KMS-11 (cell line): ENCODE results near the gene HIF3A.

Experiments used
- H2AFZ ChIP-seq: fragments of 200-600 bp; sonication (generic); 2 replicates; pipeline ENCODE4 v1.6.1; 2016; ENCODE audit warnings: antibody characterized with exemption, mixed run types, low read depth
- H3K27ac ChIP-seq: fragments of 200-600 bp; sonication (generic); 2 replicates; pipeline ENCODE4 v1.6.1; 2016; ENCODE audit warnings: mild to moderate bottlenecking, mixed run types
- H3K27me3 ChIP-seq: fragments of 200-600 bp; sonication (generic); 2 replicates; pipeline ENCODE4 v1.6.1; 2017; ENCODE audit warnings: mild to moderate bottlenecking, low read depth, mixed run types, moderate library complexity; ENCODE audit not compliant: insufficient read depth
- H3K36me3 ChIP-seq: fragments of 200-600 bp; sonication (generic); 2 replicates; pipeline ENCODE4 v1.6.1; 2017; ENCODE audit warnings: mild to moderate bottlenecking, mixed run types; ENCODE audit not compliant: insufficient read depth
- H3K4me1 ChIP-seq: fragments of 200-600 bp; sonication (generic); 2 replicates; pipeline ENCODE4 v1.6.1; 2016; ENCODE audit warnings: mild to moderate bottlenecking, low read depth, mixed run types; ENCODE audit not compliant: poor library complexity, severe bottlenecking
- H3K4me2 ChIP-seq: fragments of 200-600 bp; sonication (generic); 2 replicates; pipeline ENCODE4 v1.7.0; 2016; ENCODE audit warnings: mild to moderate bottlenecking, mixed run types
- H3K4me3 ChIP-seq: fragments of 200-600 bp; sonication (generic); IDR thresholded peaks from 2 replicates; pipeline ENCODE4 v1.6.1; 2017; ENCODE audit warnings: low read depth, low read length, mixed read lengths; ENCODE audit not compliant: insufficient read depth
- H3K79me2 ChIP-seq: fragments of 200-600 bp; sonication (generic); 2 replicates; pipeline ENCODE4 v1.6.1; 2016; ENCODE audit warnings: low read depth, mixed run types; ENCODE audit not compliant: insufficient read depth
- H3K9ac ChIP-seq: fragments of 200-600 bp; sonication (generic); 2 replicates; pipeline ENCODE4 v1.6.1; 2016; ENCODE audit warnings: mild to moderate bottlenecking, mixed run types
- H4K20me1 ChIP-seq: fragments of 200-600 bp; sonication (generic); 2 replicates; pipeline ENCODE4 v1.6.1; 2016; ENCODE audit warnings: mild to moderate bottlenecking, mixed run types; ENCODE audit not compliant: insufficient read depth
- TF ChIP-seq, protein P1 (sequence below): fragments of 200-600 bp; sonication (generic); conservative IDR thresholded peaks from 2 replicates; pipeline ENCODE4 v1.6.1; 2017; ENCODE audit warnings: low read depth, mild to moderate bottlenecking, antibody characterized with exemption, low read length, moderate library complexity, mixed read lengths

The HIF3A gene

DNA sequence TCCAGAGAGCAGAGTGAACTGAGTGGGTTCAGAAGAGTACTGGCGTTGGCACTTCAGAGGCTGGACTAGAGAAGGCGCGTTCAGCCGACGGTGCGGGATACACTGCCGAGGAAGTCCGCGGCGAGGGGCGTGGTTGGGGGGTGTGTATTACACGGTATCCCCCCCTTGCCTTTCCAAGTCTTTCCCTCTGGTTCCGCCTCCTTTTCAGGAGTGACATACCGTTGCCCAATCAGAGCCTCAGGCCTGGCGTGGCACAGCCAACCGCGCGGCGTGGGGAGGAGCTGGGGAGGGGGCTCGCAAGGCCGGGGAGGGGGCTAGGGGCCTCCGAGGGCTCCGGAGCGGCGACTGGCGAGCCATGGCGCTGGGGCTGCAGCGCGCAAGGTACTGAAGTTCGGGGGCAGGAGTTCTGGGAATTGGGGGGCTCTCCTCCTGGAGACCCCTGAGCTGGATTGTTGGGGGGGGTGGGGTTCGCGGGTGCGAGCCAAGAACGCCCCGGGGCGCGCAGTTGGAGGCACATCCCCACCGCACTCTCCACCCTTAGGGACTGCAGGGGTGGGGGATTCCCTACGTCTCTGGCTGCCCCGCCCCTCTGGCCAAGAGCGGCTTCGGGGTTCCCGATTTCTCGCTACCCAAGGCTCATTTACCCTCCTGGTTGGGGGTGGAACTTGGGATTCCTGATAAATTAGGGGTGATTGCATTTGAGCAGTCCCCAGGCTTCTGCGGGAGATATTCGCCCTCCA lies at the start of gene HIF3A:
Gene HIF3A (plus strand): TSS at position 321 of the 740 bp plus-strand sequence. CDS start 35 bp downstream, at position 356.
- no peak within 1 kb of the TSS for H3K9ac ChIP-seq
- no peaks in the 10 kb centered on the region for H3K79me2 ChIP-seq
- TF ChIP-seq, protein P1, sequence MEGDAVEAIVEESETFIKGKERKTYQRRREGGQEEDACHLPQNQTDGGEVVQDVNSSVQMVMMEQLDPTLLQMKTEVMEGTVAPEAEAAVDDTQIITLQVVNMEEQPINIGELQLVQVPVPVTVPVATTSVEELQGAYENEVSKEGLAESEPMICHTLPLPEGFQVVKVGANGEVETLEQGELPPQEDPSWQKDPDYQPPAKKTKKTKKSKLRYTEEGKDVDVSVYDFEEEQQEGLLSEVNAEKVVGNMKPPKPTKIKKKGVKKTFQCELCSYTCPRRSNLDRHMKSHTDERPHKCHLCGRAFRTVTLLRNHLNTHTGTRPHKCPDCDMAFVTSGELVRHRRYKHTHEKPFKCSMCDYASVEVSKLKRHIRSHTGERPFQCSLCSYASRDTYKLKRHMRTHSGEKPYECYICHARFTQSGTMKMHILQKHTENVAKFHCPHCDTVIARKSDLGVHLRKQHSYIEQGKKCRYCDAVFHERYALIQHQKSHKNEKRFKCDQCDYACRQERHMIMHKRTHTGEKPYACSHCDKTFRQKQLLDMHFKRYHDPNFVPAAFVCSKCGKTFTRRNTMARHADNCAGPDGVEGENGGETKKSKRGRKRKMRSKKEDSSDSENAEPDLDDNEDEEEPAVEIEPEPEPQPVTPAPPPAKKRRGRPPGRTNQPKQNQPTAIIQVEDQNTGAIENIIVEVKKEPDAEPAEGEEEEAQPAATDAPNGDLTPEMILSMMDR = no peak
- no peak within 1 kb of the TSS for H3K27ac ChIP-seq
- H4K20me1 ChIP-seq = no peaks in the 10 kb centered on the region
- H2AFZ ChIP-seq = no peak within 1 kb of the TSS
- H3K4me1 ChIP-seq = peaks cover 9% of the 10 kb centered on the region
- H3K4me3 ChIP-seq = no peak within 1 kb of the TSS
- no peaks in the 10 kb centered on the region for H3K36me3 ChIP-seq
- H3K27me3 ChIP-seq = peaks cover 30% of the 10 kb centered on the region
- H3K4me2 ChIP-seq = no peak within 1 kb of the TSS

DNA sequence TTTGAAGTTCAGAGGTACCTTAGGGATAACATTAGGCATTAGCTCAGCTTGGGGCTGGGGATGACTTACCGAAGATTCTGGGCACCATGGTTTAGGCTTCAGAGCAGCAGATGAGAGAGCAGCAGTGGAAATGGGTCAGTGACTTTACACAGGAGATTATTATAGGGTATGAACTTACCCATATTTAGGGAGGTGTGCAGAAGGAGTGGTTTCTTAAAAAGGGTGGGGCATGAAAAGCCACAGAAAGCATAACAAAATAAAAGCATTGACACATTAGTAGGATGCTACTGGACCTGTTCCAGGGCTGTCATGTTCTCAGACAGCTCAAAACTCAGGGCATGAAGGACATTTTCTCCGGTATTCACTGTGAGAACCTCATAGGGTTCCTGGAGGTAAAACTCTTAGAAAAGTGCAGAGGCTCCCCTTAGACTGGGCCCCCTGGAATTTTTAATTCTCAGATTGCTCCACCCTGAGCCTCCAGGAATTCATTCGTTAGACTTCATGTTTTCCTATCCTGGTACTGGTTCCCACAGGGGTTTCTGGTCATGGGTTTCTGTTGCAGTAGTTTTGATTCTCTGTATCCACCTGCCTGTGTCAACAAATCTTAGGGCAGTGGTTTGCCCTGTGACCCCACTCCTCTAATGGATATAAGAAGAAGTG lies 46.6 kb upstream of the HIF3A start:
- Histone ChIP-seq H3K4me1 (no peaks in the 10 kb centered on the region), H2AFZ (no peak overlapping the region), H3K36me3 (no peaks in the 10 kb centered on the region), H3K27me3 (peaks cover 81% of the 10 kb centered on the region), H3K27ac (no peak overlapping the region), H3K9ac (no peak overlapping the region), H3K79me2 (no peaks in the 10 kb centered on the region), H3K4me3 (no peak overlapping the region), H4K20me1 (no peaks in the 10 kb centered on the region), H3K4me2 (no peak overlapping the region)
- TF ChIP-seq, protein P1 = no peak

DNA sequence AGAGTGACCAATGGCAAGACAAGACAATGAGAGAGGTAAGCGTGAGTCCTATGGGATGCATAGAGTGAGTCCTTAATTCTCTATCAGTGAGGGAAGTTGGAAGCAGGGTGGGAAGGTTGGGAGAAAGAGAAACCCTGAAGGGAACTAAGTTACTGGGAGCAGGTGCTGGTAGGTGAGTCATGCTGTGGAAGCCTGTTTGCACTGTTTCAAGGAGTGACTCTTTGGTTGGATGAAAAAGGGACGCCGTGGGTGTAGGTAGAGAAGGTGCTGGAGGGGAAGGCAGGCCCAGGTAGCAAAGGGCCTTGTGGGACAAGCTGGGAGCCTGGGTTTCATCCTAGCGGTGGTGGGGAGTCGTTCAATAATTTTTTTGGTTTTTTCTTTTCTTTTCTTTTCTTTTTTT lies 45.4 kb upstream of the HIF3A start:
- Histone ChIP-seq H3K27me3 (peaks cover 86% of the 10 kb centered on the region), H3K27ac (no peak overlapping the region), H2AFZ (no peak overlapping the region), H3K4me3 (no peak overlapping the region), H3K9ac (no peak overlapping the region), H3K36me3 (no peaks in the 10 kb centered on the region), H3K4me1 (no peaks in the 10 kb centered on the region), H3K79me2 (no peaks in the 10 kb centered on the region), H4K20me1 (no peaks in the 10 kb centered on the region), H3K4me2 (no peak overlapping the region)
- TF ChIP-seq, protein P1 = no peak

DNA sequence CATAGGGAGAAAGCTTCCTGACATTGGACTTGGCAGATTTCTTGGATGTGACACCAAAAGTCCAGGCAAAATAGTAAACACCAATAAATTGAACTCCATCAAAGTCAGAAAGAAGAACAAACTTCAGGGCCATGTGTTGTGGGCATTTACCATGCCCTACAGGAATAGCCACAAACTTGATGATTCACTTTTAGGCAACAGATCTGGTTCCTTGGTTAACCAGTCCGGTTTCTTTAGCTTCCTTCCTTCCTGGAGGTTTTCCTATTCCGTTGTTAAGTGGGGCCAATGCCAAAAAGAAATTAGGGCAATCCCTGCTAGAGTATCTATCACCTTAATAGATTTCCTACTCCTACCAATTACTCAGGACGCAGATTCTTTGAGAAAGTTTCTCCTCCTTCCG lies 42.1 kb upstream of the HIF3A start:
- no peak overlapping the region for H3K4me3 ChIP-seq
- H3K27ac ChIP-seq = no peak overlapping the region
- H3K79me2 ChIP-seq = no peaks in the 10 kb centered on the region
- no peak overlapping the region for H3K4me2 ChIP-seq
- H3K27me3 ChIP-seq = peaks cover 87% of the 10 kb centered on the region
- no peaks in the 10 kb centered on the region for H3K4me1 ChIP-seq
- H3K9ac ChIP-seq = no peak overlapping the region
- H2AFZ ChIP-seq = no peak overlapping the region
- H4K20me1 ChIP-seq = no peaks in the 10 kb centered on the region
- TF ChIP-seq, protein P1 = no peak
- H3K36me3 ChIP-seq = no peaks in the 10 kb centered on the region
